GM12892 (cell line): ENCODE results near the gene CNGA4. TPM values are rescaled to one million over a fixed set of nuclear protein-coding genes. Genes with fewer than 3 reads are reported as not detected.

ENCODE experiments used
- DNase-seq: peaks from one replicate; pipeline ENCODE4 v3.0.0; 2011; ENCODE audit not compliant: insufficient read length
- FAIRE-seq: peaks from 2 replicates; lab custom pipeline; 2011; peaks lifted over from hg19 to GRCh38; lab: Jason Lieb, UNC
- POLR2A ChIP-seq: IDR thresholded peaks from 2 replicates; pipeline ENCODE4 v1.6.1; 2011; ENCODE audit warnings: low read depth, low read length, control low read depth
- POLR2AphosphoS5 ChIP-seq: IDR thresholded peaks from 2 replicates; pipeline ENCODE4 v1.6.1; 2011; ENCODE audit warnings: low read depth, low read length, control low read depth
- TAF1 ChIP-seq: IDR thresholded peaks from 2 replicates; pipeline ENCODE4 v1.6.1; 2011; ENCODE audit warnings: low read depth, mild to moderate bottlenecking, control low read depth, low read length, borderline replicate concordance
- polyA plus RNA-seq: library from polyadenylated mRNA; unstranded; fragments of >200 nt; gene quantifications from one replicate; pipeline ENCODE4 v1.2.1, GENCODE V29; 2012; ENCODE audit warnings: missing spikeins, inconsistent platforms; ENCODE audit not compliant: missing spikeins

CNGA4 gene, protein sequence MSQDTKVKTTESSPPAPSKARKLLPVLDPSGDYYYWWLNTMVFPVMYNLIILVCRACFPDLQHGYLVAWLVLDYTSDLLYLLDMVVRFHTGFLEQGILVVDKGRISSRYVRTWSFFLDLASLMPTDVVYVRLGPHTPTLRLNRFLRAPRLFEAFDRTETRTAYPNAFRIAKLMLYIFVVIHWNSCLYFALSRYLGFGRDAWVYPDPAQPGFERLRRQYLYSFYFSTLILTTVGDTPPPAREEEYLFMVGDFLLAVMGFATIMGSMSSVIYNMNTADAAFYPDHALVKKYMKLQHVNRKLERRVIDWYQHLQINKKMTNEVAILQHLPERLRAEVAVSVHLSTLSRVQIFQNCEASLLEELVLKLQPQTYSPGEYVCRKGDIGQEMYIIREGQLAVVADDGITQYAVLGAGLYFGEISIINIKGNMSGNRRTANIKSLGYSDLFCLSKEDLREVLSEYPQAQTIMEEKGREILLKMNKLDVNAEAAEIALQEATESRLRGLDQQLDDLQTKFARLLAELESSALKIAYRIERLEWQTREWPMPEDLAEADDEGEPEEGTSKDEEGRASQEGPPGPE
- polyA plus RNA-seq: not detected

GRCh38 chr11:6238902-6239301, at the start of gene CNGA4:
Gene CNGA4 (plus strand): TSS chr11:6239089. CDS start chr11:6239207, 118 bp downstream.
- TF ChIP-seq TAF1: no peak
- TF ChIP-seq POLR2A: no peak
- no peak for TF ChIP-seq POLR2AphosphoS5
- DNase-seq: no peak

GRCh38 chr11:6191742-6192141, 47.1 kb upstream of the CNGA4 start:
- DNase-seq (no peak), FAIRE-seq (no peak)
- TF ChIP-seq POLR2AphosphoS5 (no peak), POLR2A (no peak), TAF1 (no peak)

More at GRCh38 chr11:6238902-6239301, at the start of gene CNGA4:
- FAIRE-seq: no peak

GRCh38 chr11:6194065-6194581, 44.8 kb upstream of the CNGA4 start:
- TF ChIP-seq TAF1: no peak
- no peak for TF ChIP-seq POLR2A
- TF ChIP-seq POLR2AphosphoS5: no peak
- no peak for DNase-seq
- no peak for FAIRE-seq

DNA sequence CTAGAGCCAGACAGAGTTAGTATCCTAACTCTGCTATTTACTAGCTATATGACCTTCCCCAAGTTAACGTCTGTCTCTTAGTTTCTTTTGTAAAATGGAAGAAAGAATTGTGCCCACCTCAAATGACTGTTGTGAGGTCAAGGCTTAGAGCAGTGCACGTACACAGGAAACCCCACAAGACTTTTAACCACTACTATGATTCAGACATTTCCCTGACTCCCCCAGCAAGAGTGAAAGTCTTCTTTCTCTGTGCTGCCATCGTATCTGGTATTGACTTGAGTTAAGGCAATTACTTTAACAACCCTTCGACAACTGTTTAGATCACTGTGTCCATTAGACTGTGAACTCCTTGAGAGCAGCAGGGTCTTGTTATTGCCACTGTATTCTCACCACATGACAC, 42.5 kb upstream of the CNGA4 start:
- DNase-seq: no peak
- no peak for TF ChIP-seq POLR2A
- no peak for TF ChIP-seq TAF1
- TF ChIP-seq POLR2AphosphoS5: no peak
- no peak for FAIRE-seq

- TF ChIP-seq TAF1: no peak
- FAIRE-seq (no peak), DNase-seq (no peak)
Observed at GRCh38 chr11:6197466-6198200, 41.3 kb upstream of the CNGA4 start.

DNA sequence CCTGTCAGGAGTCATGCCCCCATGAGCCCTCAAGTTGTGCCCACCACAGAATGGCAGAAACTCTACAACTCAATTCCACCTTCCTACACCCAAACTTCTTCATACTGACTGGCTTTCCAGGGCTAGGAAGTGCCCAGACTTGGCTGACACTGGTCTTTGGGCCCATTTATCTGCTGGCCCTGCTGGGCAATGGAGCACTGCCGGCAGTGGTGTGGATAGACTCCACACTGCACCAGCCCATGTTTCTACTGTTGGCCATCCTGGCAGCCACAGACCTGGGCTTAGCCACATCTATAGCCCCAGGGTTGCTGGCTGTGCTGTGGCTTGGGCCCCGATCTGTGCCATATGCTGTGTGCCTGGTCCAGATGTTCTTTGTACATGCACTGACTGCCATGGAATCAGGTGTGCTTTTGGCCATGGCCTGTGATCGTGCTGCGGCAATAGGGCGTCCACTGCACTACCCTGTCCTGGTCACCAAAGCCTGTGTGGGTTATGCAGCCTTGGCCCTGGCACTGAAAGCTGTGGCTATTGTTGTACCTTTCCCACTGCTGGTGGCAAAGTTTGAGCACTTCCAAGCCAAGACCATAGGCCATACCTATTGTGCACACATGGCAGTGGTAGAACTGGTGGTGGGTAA, 39.6 kb upstream of the CNGA4 start, which contains the start of gene OR52W1:
OR52W1 (plus strand) TSS at position 51 of the 637 bp plus-strand sequence; CDS start at position 51, 0 bp downstream.
- FAIRE-seq: no peak
- TF ChIP-seq POLR2A: no peak
- no peak for TF ChIP-seq TAF1
- TF ChIP-seq POLR2AphosphoS5: no peak
- no peak for DNase-seq

GRCh38 chr11:6200975-6201374, 37.9 kb upstream of the CNGA4 start:
- FAIRE-seq (no peak), DNase-seq (no peak)
- TF ChIP-seq POLR2AphosphoS5 (no peak), TAF1 (no peak), POLR2A (no peak)

DNA sequence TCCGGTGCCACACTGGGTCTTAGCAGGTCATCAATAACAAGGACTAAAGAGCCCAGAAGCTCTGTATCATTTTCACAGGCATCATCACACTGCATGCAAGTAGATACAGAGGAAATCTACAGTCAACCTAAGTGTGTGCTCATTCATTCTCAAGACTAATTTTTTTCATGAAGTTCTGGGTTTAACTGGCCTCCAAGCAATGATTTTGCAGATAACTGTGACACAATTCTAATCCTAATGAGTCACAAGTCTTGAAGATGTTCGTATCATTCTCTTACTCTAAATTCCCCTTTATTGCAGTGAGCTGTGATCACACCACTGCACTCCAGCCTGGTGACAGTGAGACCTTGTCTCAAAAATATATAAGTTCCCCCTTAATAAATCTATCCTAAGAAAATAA, 37.4 kb upstream of the CNGA4 start:
- FAIRE-seq (no peak), DNase-seq (no peak)
- no peak for TF ChIP-seq POLR2AphosphoS5
- TF ChIP-seq POLR2A: no peak
- TF ChIP-seq TAF1: no peak

- TF ChIP-seq TAF1 (no peak), POLR2AphosphoS5 (no peak), POLR2A (no peak)
- no peak for DNase-seq
- FAIRE-seq: no peak
Observed at GRCh38 chr11:6202041-6202440, 36.8 kb upstream of the CNGA4 start.

- TF ChIP-seq TAF1 (no peak), POLR2AphosphoS5 (no peak), POLR2A (no peak)
- FAIRE-seq: peak; percentile 90
- no peak for DNase-seq
Observed at GRCh38 chr11:6203327-6203726, 35.6 kb upstream of the CNGA4 start.

DNA sequence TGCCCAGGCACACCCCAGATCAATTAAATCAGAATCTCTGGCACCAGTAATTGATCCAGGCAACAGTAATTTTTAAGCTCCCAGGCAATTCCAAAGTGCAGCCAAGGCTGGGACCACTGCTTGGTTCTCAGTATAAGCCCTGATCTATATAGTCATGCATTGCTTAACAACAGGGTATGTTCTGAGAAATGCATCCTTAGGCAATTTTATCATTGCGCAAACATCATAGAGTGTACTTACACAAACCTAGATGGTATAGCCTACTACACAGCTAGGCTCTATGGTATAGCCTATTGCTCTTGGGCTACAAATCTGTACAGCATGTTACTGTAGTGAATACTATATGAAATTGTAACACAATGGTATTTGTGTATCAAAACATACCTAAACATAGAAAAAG, 34.2 kb upstream of the CNGA4 start:
- no peak for TF ChIP-seq POLR2AphosphoS5
- no peak for TF ChIP-seq TAF1
- TF ChIP-seq POLR2A: no peak
- no peak for DNase-seq
- FAIRE-seq: no peak
